Heart left ventricle (tissue), 13 donors: Measurements from ENCODE around the gene MAP2K4.

Experiments used
- POLR2A ChIP-seq, 2 donors: fragments of 450-650 bp; IDR thresholded peaks; one replicate each; pipeline ENCODE4 v1.6.1; 2017; ENCODE audit warnings: antibody characterized with exemption in 2 of 2, mild to moderate bottlenecking in 2 of 2, moderate library complexity in 2 of 2
- TF ChIP-seq, protein P1 (sequence below), 12 donors: fragments of 200-600 bp; sonication (generic) in 4 of 12; IDR thresholded peaks; one replicate each; pipeline versions ENCODE4 v1.5.0 to v1.8.0; 2018 to 2022; ENCODE audit warnings: antibody characterized with exemption in 12 of 12, mild to moderate bottlenecking in 5 of 12
- donor health status: ischemic (EF 13 %, LVEDD 7.1; RV severe dilation, severe dysfunction).
- donor health status: DM: no; HTN: yes; CAD: no.
- donor health status: DM: no; HTN: no; CAD: no.
- donor health status: ischemic (EF 25% LVEDD 6.9; RV normal size, moderate dysfunction).
- donor health status: ischemic (EF 25% LVEDD 5.7; RV mildly dilated, moderate dysfunction).
- donor health status: ischemic (EF 35%, LVEDD 5.7; RV mildly dilated, moderate dysfunction).
- donor health status: nonischemic (EF 11% LVEDD 7.7; RV severe dilation, severe dysfunction).
- donor health status: DM: yes; HTN: yes; CAD: no.
- donor health status: PGD.
- donor health status: ischemic (EF 29% LVEDD 5.4; RV normal size, mild dysfunction).
- donor health status: nonischemic (EF 23%, LVEDD 6.1; RV moderate dilation, normal function).

GRCh38 chr17:11997147-11997971 is 23.3 kb upstream of the MAP2K4 start, which contains the start of gene ZNF18:
- TF ChIP-seq, protein P1, sequence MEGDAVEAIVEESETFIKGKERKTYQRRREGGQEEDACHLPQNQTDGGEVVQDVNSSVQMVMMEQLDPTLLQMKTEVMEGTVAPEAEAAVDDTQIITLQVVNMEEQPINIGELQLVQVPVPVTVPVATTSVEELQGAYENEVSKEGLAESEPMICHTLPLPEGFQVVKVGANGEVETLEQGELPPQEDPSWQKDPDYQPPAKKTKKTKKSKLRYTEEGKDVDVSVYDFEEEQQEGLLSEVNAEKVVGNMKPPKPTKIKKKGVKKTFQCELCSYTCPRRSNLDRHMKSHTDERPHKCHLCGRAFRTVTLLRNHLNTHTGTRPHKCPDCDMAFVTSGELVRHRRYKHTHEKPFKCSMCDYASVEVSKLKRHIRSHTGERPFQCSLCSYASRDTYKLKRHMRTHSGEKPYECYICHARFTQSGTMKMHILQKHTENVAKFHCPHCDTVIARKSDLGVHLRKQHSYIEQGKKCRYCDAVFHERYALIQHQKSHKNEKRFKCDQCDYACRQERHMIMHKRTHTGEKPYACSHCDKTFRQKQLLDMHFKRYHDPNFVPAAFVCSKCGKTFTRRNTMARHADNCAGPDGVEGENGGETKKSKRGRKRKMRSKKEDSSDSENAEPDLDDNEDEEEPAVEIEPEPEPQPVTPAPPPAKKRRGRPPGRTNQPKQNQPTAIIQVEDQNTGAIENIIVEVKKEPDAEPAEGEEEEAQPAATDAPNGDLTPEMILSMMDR (IDR thresholded peaks at IDR 0.05): peak in 4 of 12 donors; percentile 13 to 32 (median 24)
- peak; percentile 55 to 98 for TF ChIP-seq POLR2A (IDR thresholded peaks at IDR 0.05)
